ENCODE data around the gene PUSL1.

- TF ChIP-seq EZH2 (IDR thresholded peaks at IDR 0.05; ENCODE audit: borderline replicate concordance, low read depth, low read length, poor library complexity, severe bottlenecking) = no peak
- no peak for TF ChIP-seq CTCF (conservative IDR thresholded peaks at IDR 0.05; ENCODE audit: low read depth, low read length)
Measured at GRCh38 chr1:1330366-1331067, 22.1 kb downstream of the PUSL1 start.
